Measurements from ENCODE around the gene IRGQ.
A peak's percentile ranks its signal among the peaks of the same experiment; 100 is the strongest.
"Not testable (repeated sequence)": the region's sequence is repeated elsewhere in the genome, so short reads cannot be mapped to it uniquely, and the experiment has no call there.

The IRGQ gene

GRCh38 chr19:43594081-43594697 is 1.7 kb downstream of the IRGQ start:
- TF ChIP-seq CTCF (IDR thresholded peaks at IDR 0.05; ENCODE audit: control insufficient read depth, insufficient read depth, low read depth, low read length, missing control alignments): no peak
- DNase-seq (ENCODE audit: low read depth): no peak
- H3K4me3 ChIP-seq (ENCODE audit: control insufficient read depth, low read depth, low read length): peak overlapping the region; percentile 74

- no peak for TF ChIP-seq CTCF (IDR thresholded peaks at IDR 0.05; ENCODE audit: control insufficient read depth, insufficient read depth, low read depth, low read length, missing control alignments)
- H3K4me3 ChIP-seq (ENCODE audit: control insufficient read depth, low read depth, low read length): no peak overlapping the region
- DNase-seq (ENCODE audit: low read depth): no peak
Measured at GRCh38 chr19:43592800-43593350, 3.1 kb downstream of the IRGQ start.

- no peak for DNase-seq (ENCODE audit: low read depth)
- H3K4me3 ChIP-seq (ENCODE audit: control insufficient read depth, low read depth, low read length): no peak overlapping the region
- no peak for TF ChIP-seq CTCF (IDR thresholded peaks at IDR 0.05; ENCODE audit: control insufficient read depth, insufficient read depth, low read depth, low read length, missing control alignments)
Measured at GRCh38 chr19:43591904-43592772, 3.8 kb downstream of the IRGQ start.

- H3K4me3 ChIP-seq (ENCODE audit: control insufficient read depth, low read depth, low read length): no peak overlapping the region
- DNase-seq (ENCODE audit: low read depth): no peak
- TF ChIP-seq CTCF (IDR thresholded peaks at IDR 0.05; ENCODE audit: control insufficient read depth, insufficient read depth, low read depth, low read length, missing control alignments): no peak
Measured at GRCh38 chr19:43589678-43590077, 6.3 kb downstream of the IRGQ start.

GRCh38 chr19:43589277-43589676 is 6.7 kb downstream of the IRGQ start:
- H3K4me3 ChIP-seq (ENCODE audit: control insufficient read depth, low read depth, low read length): no peak overlapping the region
- DNase-seq (ENCODE audit: low read depth): no peak
- TF ChIP-seq CTCF (IDR thresholded peaks at IDR 0.05; ENCODE audit: control insufficient read depth, insufficient read depth, low read depth, low read length, missing control alignments): no peak

GRCh38 chr19:43587029-43587428 is 8.9 kb downstream of the IRGQ start:
- not testable (repeated sequence) for DNase-seq (ENCODE audit: low read depth); H3K4me3 ChIP-seq (ENCODE audit: control insufficient read depth, low read depth, low read length)

GRCh38 chr19:43586346-43586745 is 9.6 kb downstream of the IRGQ start:
- TF ChIP-seq CTCF (IDR thresholded peaks at IDR 0.05; ENCODE audit: control insufficient read depth, insufficient read depth, low read depth, low read length, missing control alignments): no peak
- DNase-seq (ENCODE audit: low read depth): no peak
- H3K4me3 ChIP-seq (ENCODE audit: control insufficient read depth, low read depth, low read length): no peak overlapping the region
